Activated CD8-positive, alpha-beta T cell treated with anti-CD3 and anti-CD28 coated beads for 36 hours (primary cell): Measurements from ENCODE around the gene DCLK2. TPM values are rescaled to one million over a fixed set of nuclear protein-coding genes. Genes with fewer than 3 reads are reported as not detected.

Source experiments
- ATAC-seq: fragments of 200-7000 bp; cut with Tn5 transposase; one replicate; pipeline ENCODE4 v1.10.0; 2021; ENCODE audit warnings: mild to moderate bottlenecking, moderate library complexity
- CTCF ChIA-PET: fragments of 350-600 bp; sonication (Branson Sonifier 250); formaldehyde crosslinking; loops from one replicate; lab custom pipeline; 2021; ENCODE audit warnings: antibody characterized with exemption; lab: Charles Lee
- POLR2A ChIA-PET: fragments of 350-600 bp; sonication (Branson Sonifier 250); formaldehyde crosslinking; loops from one replicate; lab custom pipeline; 2021; ENCODE audit warnings: antibody characterized with exemption; lab: Charles Lee
- DNase-seq: peaks from one replicate; pipeline ENCODE4 v3.0.0-alpha.2; 2020
- H3K27ac Mint-ChIP-seq: one replicate; pipeline ENCODE4 v1.8.0; 2021; ENCODE audit warnings: mild to moderate bottlenecking, mixed read lengths
- H3K27me3 Mint-ChIP-seq: one replicate; pipeline ENCODE4 v1.8.0; 2021; ENCODE audit warnings: mixed read lengths
- H3K36me3 Mint-ChIP-seq: one replicate; pipeline ENCODE4 v1.8.0; 2021; ENCODE audit warnings: low read depth, mixed read lengths
- H3K4me1 Mint-ChIP-seq: one replicate; pipeline ENCODE4 v1.8.0; 2021; ENCODE audit warnings: low read depth, mixed read lengths
- H3K4me3 Mint-ChIP-seq: one replicate; pipeline ENCODE4 v1.8.0; 2021; ENCODE audit warnings: mild to moderate bottlenecking, moderate library complexity, mixed read lengths
- H3K9me3 Mint-ChIP-seq: one replicate; pipeline ENCODE4 v1.8.0; 2021; ENCODE audit warnings: mixed read lengths
- intact Hi-C: fragments of 100-400 bp; cut with micrococcal nuclease; formaldehyde crosslinking; loops from one replicate; pipeline ENCODE4 v1.10.0; 2022
- total RNA-seq, 2 experiments: library from RNA; stranded (reverse); gene quantifications; one replicate each; pipeline ENCODE4 v1.2.3, GENCODE V29; 2021
- TF ChIP-seq, protein P1 (sequence below): fragments of 200-600 bp; IDR thresholded peaks from one replicate; pipeline ENCODE4 v1.8.0; 2022; ENCODE audit warnings: antibody characterized with exemption, mild to moderate bottlenecking

Gene DCLK2
- total RNA-seq, 2 experiments from 2014 or later = not detected

DNA sequence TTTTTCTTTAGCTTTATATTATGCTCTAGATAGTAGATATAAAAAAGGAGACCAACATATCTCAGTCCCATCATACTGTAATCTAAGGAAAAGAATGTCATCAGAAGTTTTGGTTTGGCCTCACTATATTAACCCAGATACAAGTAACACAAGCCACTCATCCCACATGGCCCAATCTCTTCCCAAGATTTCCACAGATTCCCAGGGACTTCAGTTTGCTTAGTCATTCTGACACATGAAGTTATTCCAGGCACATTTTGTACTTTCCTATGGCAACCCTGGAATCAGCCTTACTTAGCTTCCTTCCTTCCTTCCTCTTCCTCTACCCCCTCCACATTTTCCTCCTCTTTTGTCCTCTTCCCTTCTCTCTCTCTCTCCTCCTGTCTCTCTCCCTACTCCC, 21.7 kb upstream of the DCLK2 start:
- ChIA-PET POLR2A (no interaction called here), CTCF (no interaction called here)
- Mint-ChIP-seq H3K27me3 (peaks cover 1% of the 10 kb centered on the region), H3K4me1 (no peaks in the 10 kb centered on the region), H3K27ac (no peak overlapping the region), H3K4me3 (no peak overlapping the region), H3K9me3 (peaks cover 5% of the 10 kb centered on the region), H3K36me3 (no peaks in the 10 kb centered on the region)
- intact Hi-C loops = no loop called here
- TF ChIP-seq, protein P1, sequence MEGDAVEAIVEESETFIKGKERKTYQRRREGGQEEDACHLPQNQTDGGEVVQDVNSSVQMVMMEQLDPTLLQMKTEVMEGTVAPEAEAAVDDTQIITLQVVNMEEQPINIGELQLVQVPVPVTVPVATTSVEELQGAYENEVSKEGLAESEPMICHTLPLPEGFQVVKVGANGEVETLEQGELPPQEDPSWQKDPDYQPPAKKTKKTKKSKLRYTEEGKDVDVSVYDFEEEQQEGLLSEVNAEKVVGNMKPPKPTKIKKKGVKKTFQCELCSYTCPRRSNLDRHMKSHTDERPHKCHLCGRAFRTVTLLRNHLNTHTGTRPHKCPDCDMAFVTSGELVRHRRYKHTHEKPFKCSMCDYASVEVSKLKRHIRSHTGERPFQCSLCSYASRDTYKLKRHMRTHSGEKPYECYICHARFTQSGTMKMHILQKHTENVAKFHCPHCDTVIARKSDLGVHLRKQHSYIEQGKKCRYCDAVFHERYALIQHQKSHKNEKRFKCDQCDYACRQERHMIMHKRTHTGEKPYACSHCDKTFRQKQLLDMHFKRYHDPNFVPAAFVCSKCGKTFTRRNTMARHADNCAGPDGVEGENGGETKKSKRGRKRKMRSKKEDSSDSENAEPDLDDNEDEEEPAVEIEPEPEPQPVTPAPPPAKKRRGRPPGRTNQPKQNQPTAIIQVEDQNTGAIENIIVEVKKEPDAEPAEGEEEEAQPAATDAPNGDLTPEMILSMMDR = no peak
- DNase-seq = no peak
- no peak for ATAC-seq

DNA sequence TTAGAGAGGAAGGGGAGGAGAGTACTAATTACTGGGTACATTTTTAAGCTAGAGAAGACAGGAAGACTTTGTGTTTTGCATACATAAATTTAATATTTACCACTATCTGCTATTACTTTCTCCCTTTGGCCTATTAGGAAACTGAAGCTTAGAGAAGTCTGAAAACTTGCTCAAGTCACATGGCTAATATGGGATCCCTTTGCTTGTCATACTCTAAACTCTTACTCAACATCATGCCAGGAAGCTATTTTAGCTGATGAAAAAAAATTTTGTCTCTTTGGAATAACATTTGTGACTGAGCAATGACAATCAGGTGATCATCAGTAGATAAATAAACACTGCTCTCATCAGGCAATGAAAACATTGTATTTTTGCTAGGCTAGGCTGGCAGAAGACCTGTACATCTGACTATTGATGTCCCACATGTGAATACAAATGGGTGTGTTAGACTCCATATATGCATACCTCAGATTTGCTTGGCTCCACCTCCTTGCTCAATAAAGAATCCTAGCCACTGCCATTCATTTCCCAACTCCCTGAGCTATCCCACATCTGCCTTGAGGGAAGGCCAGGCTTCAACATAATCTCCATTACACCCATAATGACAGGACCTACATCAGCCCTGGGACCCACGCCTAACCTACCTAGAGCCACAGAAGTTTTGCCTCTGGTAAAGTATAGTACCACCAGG, 17.0 kb upstream of the DCLK2 start:
- ATAC-seq = no peak
- intact Hi-C loops = no loop called here
- H3K27me3 Mint-ChIP-seq = peaks cover 8% of the 10 kb centered on the region

DNA sequence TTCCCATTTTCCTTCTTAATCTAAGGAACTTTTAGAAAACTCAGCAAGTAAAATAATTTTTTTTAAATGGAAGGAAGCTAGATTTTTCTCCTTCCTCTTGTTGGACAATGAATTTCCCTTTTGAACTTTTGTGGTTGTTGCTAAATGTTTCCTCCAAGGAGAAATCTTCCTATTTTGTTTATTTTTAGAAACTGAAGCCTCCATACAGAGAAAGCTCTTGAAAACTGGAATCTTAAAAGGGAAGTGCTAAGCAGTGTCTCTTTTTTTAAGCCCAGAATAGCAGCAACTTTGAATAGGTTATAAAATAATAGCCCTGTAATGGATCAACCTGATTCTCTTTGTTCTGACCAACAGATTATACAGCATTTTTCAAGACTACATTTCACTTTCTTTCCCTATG, 15.1 kb upstream of the DCLK2 start:
- no peaks in the 10 kb centered on the region for H3K36me3 Mint-ChIP-seq
- H3K4me3 Mint-ChIP-seq = no peak overlapping the region
- TF ChIP-seq, protein P1 = no peak
- no peaks in the 10 kb centered on the region for H3K4me1 Mint-ChIP-seq
- CTCF ChIA-PET = no interaction called here
- no peaks in the 10 kb centered on the region for H3K9me3 Mint-ChIP-seq
- peaks cover 13% of the 10 kb centered on the region for H3K27me3 Mint-ChIP-seq
- no peak overlapping the region for H3K27ac Mint-ChIP-seq
- intact Hi-C loops = no loop called here
- no peak for ATAC-seq
- DNase-seq = no peak
- POLR2A ChIA-PET = no interaction called here

More for the DNA sequence above, 17.0 kb upstream of the DCLK2 start:
- ChIA-PET POLR2A (no interaction called here), CTCF (no interaction called here)
- H3K4me3 Mint-ChIP-seq = no peak overlapping the region
- no peaks in the 10 kb centered on the region for H3K36me3 Mint-ChIP-seq
- TF ChIP-seq, protein P1 = no peak
- H3K9me3 Mint-ChIP-seq = peaks cover under 1% of the 10 kb centered on the region
- H3K27ac Mint-ChIP-seq = no peak overlapping the region
- no peak for DNase-seq
- H3K4me1 Mint-ChIP-seq = no peaks in the 10 kb centered on the region

DNA sequence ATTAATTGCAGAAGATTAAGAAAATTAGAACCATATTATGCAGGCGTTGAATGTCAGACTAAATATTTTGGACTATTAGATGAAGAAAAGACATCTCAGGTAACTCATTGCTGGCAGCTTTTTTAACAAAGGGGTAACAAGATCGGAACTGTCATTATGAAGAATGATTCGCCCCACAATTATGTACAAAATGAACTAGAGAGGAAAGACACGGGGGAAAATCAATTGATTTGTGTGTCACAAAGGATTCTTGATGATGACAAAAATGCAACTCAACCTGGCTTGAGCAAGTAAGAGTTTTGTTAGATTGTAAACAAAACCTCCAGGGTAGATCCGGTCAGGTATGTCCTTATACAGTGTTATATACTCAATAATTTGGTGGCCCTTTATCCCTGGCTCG, 12.5 kb upstream of the DCLK2 start:
- ChIA-PET POLR2A (no interaction called here), CTCF (no interaction called here)
- TF ChIP-seq, protein P1 = no peak
- intact Hi-C loops = no loop called here
- Mint-ChIP-seq H3K9me3 (no peaks in the 10 kb centered on the region), H3K36me3 (no peaks in the 10 kb centered on the region), H3K4me1 (no peaks in the 10 kb centered on the region), H3K27me3 (peaks cover 14% of the 10 kb centered on the region), H3K27ac (no peak overlapping the region), H3K4me3 (no peak overlapping the region)
- ATAC-seq = no peak
- no peak for DNase-seq

DNA sequence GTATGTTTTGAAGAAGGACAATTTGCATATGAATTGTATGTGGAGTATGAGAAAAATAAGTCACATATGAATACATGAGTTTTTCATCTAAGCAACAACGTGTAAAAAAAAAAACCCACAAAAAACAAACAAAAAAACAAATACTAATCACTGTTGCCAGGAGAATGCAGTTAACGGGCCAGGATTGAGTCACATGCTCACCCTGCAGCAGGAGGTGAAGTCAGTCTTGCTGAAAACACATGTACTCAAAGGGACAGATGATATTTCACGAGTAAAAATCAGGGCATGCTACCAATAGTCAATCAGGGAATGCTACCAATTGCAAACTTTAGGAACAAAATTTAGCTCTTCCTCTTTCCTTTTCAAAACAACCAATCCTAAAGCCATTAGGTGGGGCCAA, 10.4 kb upstream of the DCLK2 start:
- DNase-seq = no peak
- Mint-ChIP-seq H3K27ac (no peak overlapping the region), H3K4me3 (no peak overlapping the region), H3K9me3 (no peaks in the 10 kb centered on the region), H3K36me3 (no peaks in the 10 kb centered on the region), H3K4me1 (no peaks in the 10 kb centered on the region), H3K27me3 (peaks cover 15% of the 10 kb centered on the region)
- POLR2A ChIA-PET = no interaction called here
- no peak for ATAC-seq
- intact Hi-C loops = no loop called here
- CTCF ChIA-PET = no interaction called here
- TF ChIP-seq, protein P1 = no peak
